ENCODE results near the gene NEK10. TPM values are rescaled to one million over a fixed set of nuclear protein-coding genes. Genes with fewer than 3 reads are reported as not detected.

Gene NEK10
- total RNA-seq, 2 experiments from 2014 or later = 0.19 to 0.57 TPM

DNA sequence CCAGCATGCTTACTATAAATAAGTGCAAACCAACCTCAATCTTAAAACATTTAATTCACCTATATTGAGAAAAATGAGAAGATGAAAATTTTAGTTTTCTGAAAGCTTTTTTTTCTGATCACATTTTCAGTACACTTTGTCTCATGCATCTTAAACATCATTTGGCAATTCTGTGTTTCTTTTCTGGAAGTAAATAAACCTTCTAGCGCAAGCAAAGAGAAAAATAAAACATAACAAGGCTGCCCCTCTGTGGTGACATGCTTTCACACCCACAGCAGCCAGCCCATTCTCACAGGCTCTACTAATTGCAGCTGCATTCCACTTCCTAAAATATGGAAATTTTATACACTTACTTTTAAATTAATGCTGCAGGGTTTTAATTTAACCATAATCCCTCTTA is 90.1 kb downstream of the NEK10 start:
- DNase-seq = no peak
- Mint-ChIP-seq H3K27ac (no peak overlapping the region), H3K36me3 (ENCODE audit: low read depth) (no peaks in the 10 kb centered on the region), H3K4me3 (no peak overlapping the region), H3K4me1 (no peaks in the 10 kb centered on the region), H3K9me3 (ENCODE audit: low read depth) (no peaks in the 10 kb centered on the region), H3K27me3 (no peaks in the 10 kb centered on the region)
- intact Hi-C loops (cut with DNase I, micrococcal nuclease) = loop anchor here in 1 of 2 experiments (1.0 kb wide), 1 partner anchor 145 kb away; no protein-coding TSS in a partner anchor
- ChIA-PET CTCF (interaction anchor here (0.9 kb wide), 1 partner anchor 145 kb away, joined by 3 read pairs; no protein-coding TSS in a partner anchor), POLR2A (no interaction called here)
- ATAC-seq = no peak

DNA sequence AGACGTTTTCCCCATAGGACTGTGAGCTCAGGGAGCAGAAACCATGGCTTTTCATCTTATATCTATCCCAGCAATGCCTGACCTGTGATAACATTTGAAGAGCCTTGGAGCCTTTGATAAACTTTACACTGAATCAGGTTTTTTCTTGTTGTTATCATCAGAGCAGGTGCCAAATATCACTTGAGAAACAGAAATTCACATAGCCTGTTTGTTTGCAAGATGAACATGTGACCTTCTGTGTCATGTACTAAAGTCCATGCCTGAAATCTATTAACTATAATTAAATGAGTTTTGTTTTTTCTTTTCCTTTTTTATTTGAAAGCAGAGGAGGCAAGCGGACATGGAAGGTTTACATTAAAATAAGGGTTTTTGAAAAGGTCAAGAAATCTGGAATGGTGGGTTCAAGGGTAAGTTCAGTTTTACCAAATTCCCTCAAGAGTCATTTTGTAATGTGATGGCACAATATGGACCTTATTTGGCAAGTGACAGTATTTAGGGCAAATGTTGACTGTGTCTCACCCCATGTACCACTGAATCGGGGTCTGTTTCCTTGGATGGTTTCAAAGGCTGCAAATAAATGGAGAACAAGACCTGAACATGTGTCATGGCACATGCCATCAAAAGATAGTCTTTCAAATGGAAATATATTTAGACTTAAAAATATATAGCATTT is 90.7 kb downstream of the NEK10 start:
- Mint-ChIP-seq H3K27me3 (no peaks in the 10 kb centered on the region), H3K36me3 (ENCODE audit: low read depth) (no peaks in the 10 kb centered on the region), H3K9me3 (ENCODE audit: low read depth) (no peaks in the 10 kb centered on the region), H3K27ac (no peak overlapping the region), H3K4me3 (no peak overlapping the region), H3K4me1 (no peaks in the 10 kb centered on the region)
- intact Hi-C loops (cut with DNase I, micrococcal nuclease) = loop anchor here in 1 of 2 experiments (1.0 kb wide), 1 partner anchor 144 kb away; no protein-coding TSS in a partner anchor
- POLR2A ChIA-PET = no interaction called here
- DNase-seq = no peak
- no peak for ATAC-seq
- CTCF ChIA-PET = interaction anchor here (0.6 kb wide), 1 partner anchor 28 kb away, joined by 3 read pairs; no protein-coding TSS in a partner anchor

DNA sequence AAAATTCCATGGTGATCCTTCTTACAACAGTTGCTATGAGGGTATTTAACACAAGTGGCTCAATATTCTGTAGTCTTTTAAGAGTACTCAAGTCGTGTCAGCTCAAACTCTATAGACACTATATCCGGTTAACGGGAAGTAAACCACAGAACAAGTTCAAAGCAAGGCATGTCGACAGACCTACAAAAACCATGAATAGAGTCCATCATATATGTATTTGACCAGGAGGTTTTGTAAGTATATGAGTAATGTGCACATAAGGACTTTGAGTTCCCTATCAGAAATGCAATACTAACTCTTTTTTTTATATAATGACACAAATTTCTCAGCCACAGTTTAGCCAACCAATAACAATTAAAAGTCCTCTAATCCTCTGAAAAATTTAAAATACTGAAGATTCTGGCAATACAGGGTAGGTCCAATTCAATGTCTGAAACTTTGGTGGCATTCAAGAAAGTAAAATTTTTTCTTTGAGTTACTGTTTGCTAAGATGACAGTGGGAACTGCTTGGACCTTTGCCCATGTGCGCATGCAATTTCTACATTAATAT is 93.7 kb downstream of the NEK10 start:
- ATAC-seq (no peak), DNase-seq (no peak)
- POLR2A ChIA-PET = no interaction called here
- Mint-ChIP-seq H3K4me1 (no peaks in the 10 kb centered on the region), H3K36me3 (ENCODE audit: low read depth) (no peaks in the 10 kb centered on the region), H3K27me3 (peaks cover 1% of the 10 kb centered on the region), H3K9me3 (ENCODE audit: low read depth) (no peaks in the 10 kb centered on the region), H3K4me3 (no peak overlapping the region), H3K27ac (no peak overlapping the region)
- CTCF ChIA-PET = no interaction called here
- intact Hi-C loops (cut with DNase I, micrococcal nuclease) = no loop called here

DNA sequence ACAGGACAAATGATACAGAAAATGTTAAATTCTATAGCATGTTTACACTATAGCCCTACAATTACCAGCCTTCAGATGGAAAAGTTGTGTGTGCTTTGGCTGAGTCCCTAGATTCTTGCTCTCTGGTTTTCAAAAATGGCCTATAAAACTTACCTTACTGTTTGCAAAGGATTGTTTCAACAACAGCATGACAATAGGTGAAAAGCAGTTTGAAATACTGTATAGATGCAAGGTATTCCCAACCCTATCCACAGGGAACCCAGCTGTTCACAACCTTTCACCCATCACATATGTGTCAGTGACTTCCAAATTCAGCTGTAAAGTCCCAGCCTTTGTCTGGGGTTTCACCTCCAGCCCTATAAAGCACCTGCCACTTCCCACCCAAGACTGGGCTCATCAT is 97.3 kb downstream of the NEK10 start:
- no peak for ATAC-seq
- CTCF ChIA-PET = no interaction called here
- Mint-ChIP-seq H3K27me3 (peaks cover 2% of the 10 kb centered on the region), H3K36me3 (ENCODE audit: low read depth) (no peaks in the 10 kb centered on the region), H3K9me3 (ENCODE audit: low read depth) (no peaks in the 10 kb centered on the region), H3K4me1 (no peaks in the 10 kb centered on the region), H3K27ac (no peak overlapping the region), H3K4me3 (no peak overlapping the region)
- no peak for DNase-seq
- POLR2A ChIA-PET = no interaction called here
- intact Hi-C loops (cut with DNase I, micrococcal nuclease) = no loop called here

DNA sequence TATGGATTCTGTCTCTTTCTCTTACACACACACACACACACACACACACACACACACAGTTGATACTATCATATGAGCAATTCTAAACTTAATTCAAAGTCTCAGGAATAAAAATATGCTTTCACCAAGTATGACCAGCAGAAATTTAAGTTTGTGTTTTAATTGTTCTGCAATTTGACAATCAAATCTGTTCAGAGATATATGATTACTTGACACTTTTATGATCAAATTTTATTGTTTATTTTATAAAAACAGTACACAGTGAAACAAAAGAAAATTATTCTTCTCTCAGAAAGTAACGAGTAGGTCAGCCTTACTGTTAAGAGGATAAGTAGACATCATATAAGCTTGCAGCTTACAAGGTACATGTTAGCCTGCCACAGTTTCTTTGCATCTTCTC is 114.3 kb downstream of the NEK10 start:
- peaks cover 13% of the 10 kb centered on the region for H3K27me3 Mint-ChIP-seq
- peaks cover 2% of the 10 kb centered on the region for H3K9me3 Mint-ChIP-seq (ENCODE audit: low read depth)
- H3K4me3 Mint-ChIP-seq = no peak overlapping the region
- POLR2A ChIA-PET = no interaction called here
- H3K27ac Mint-ChIP-seq = no peak overlapping the region
- H3K36me3 Mint-ChIP-seq (ENCODE audit: low read depth) = no peaks in the 10 kb centered on the region
- intact Hi-C loops (cut with DNase I, micrococcal nuclease) = loop anchor here in 1 of 2 experiments (1.0 kb wide), 1 partner anchor 121 kb away; no protein-coding TSS in a partner anchor
- CTCF ChIA-PET = interaction anchor here (2.6 kb wide), 1 partner anchor 121 kb away, joined by 23 read pairs; no protein-coding TSS in a partner anchor
- ATAC-seq (no peak), DNase-seq (no peak)
- no peaks in the 10 kb centered on the region for H3K4me1 Mint-ChIP-seq

DNA sequence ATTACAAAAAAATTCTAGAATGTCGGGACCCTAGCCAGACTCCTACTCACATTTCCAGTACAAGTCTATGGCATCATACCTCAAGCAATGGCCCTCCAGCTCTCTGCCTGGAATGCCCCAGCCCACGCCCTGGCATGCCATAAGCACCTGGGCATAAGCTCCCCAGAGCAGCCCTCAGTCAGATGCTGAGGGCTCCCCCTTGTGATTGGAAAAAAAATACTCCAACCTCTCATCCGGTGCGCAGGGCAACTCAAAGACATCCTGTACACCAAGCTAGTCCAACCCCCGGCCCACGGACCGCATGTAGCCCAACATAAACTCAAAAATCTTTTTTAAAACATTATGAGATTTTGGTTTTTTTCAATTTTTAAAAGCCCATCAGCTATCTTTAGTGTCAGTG is 115.4 kb downstream of the NEK10 start:
- intact Hi-C loops (cut with DNase I, micrococcal nuclease) = loop anchor here (1.0 to 2.0 kb wide), 2 partner anchors 119 to 120 kb away; no protein-coding TSS in a partner anchor
- Mint-ChIP-seq H3K4me1 (no peaks in the 10 kb centered on the region), H3K27me3 (peaks cover 13% of the 10 kb centered on the region), H3K27ac (no peak overlapping the region), H3K4me3 (no peak overlapping the region), H3K9me3 (ENCODE audit: low read depth) (peaks cover 2% of the 10 kb centered on the region), H3K36me3 (ENCODE audit: low read depth) (no peaks in the 10 kb centered on the region)
- CTCF ChIA-PET = interaction anchor here (0.7 to 2.6 kb wide), 4 partner anchors 61 to 137 kb away, joined by 3 to 23 read pairs (median 4); no protein-coding TSS in a partner anchor
- peak; percentile 68 for ATAC-seq
- DNase-seq = peak; percentile 46
- POLR2A ChIA-PET = no interaction called here

DNA sequence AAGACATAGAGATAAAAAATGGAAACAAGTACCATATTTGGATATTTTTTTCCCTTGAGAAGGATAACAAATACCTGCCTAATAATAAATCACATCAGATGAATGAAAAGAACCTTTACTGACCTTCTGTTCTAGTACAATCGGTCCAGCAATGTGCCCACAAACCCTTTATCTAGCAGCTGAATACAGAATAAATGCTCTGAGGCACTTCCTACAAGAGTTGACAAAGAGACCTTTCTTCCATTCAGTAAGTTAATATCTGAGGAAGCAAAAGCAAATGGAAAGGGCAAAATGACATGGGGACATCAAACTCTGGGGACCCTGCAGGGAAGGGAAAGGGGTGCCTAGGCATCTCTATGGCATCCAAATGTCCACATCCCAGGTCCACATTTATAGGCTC is 115.8 kb downstream of the NEK10 start:
- Mint-ChIP-seq H3K36me3 (ENCODE audit: low read depth) (no peaks in the 10 kb centered on the region), H3K27ac (no peak overlapping the region), H3K4me3 (no peak overlapping the region), H3K4me1 (no peaks in the 10 kb centered on the region), H3K9me3 (ENCODE audit: low read depth) (peaks cover 2% of the 10 kb centered on the region), H3K27me3 (peaks cover 13% of the 10 kb centered on the region)
- ChIA-PET CTCF (interaction anchor here (0.7 to 2.6 kb wide), 4 partner anchors 61 to 137 kb away, joined by 3 to 23 read pairs (median 4); no protein-coding TSS in a partner anchor), POLR2A (no interaction called here)
- DNase-seq (no peak), ATAC-seq (no peak)
- intact Hi-C loops (cut with DNase I, micrococcal nuclease) = loop anchor here in 1 of 2 experiments (2.0 kb wide), 1 partner anchor 119 kb away; no protein-coding TSS in a partner anchor

DNA sequence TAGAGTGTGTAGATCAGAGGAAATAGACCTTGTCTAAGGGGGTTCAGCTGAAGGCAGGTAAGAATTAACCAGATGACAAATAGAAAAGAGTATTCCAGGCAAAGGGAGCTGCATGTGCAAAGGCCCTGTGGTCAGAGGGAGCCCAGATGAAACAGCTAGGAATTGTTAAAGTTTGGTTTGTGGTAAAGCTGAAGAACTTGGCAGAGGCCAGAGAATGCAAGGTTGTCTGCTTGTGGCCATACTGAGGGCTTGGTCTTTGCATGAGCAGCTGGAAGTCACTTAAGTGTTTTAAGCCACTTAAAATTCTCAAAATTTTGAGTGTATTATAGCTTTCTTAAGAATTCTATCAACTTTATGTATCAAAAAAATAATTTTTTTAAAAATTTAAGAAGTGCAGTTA is 116.5 kb downstream of the NEK10 start:
- intact Hi-C loops (cut with DNase I, micrococcal nuclease) = loop anchor here in 1 of 2 experiments (2.0 kb wide), 1 partner anchor 118 kb away; no protein-coding TSS in a partner anchor

DNA sequence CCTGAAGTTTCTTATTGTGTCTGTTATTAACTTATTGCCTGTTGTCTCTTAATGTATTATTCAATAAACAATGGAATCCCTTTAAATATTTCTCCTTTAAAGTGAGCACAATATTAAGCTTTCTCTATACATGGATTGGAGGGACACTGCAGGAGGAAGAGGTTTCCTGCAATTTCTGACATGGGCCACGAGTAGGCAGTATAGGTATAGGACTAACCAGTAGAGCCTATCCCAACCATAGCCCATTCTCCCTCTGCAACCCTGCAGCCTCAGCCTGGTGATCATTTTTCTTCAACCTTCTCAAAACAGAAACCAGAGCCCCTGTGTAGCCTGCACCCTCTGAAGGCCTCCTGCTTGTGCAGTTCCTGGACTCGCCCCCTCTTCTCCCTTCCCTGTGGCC is 124.8 kb downstream of the NEK10 start:
- ChIA-PET POLR2A (no interaction called here), CTCF (no interaction called here)
- H3K27ac Mint-ChIP-seq = no peak overlapping the region
- no peaks in the 10 kb centered on the region for H3K36me3 Mint-ChIP-seq (ENCODE audit: low read depth)
- H3K4me1 Mint-ChIP-seq = no peaks in the 10 kb centered on the region
- peaks cover under 1% of the 10 kb centered on the region for H3K9me3 Mint-ChIP-seq (ENCODE audit: low read depth)
- no peaks in the 10 kb centered on the region for H3K27me3 Mint-ChIP-seq
- no peak overlapping the region for H3K4me3 Mint-ChIP-seq
- DNase-seq (no peak), ATAC-seq (no peak)
- intact Hi-C loops (cut with DNase I, micrococcal nuclease) = no loop called here

More for the DNA sequence above, 116.5 kb downstream of the NEK10 start:
- DNase-seq (no peak), ATAC-seq (no peak)
- peaks cover 13% of the 10 kb centered on the region for H3K27me3 Mint-ChIP-seq
- no peak overlapping the region for H3K27ac Mint-ChIP-seq
- no peaks in the 10 kb centered on the region for H3K4me1 Mint-ChIP-seq
- H3K4me3 Mint-ChIP-seq = no peak overlapping the region
- H3K9me3 Mint-ChIP-seq (ENCODE audit: low read depth) = peaks cover 2% of the 10 kb centered on the region
- no peaks in the 10 kb centered on the region for H3K36me3 Mint-ChIP-seq (ENCODE audit: low read depth)
- POLR2A ChIA-PET = no interaction called here
- CTCF ChIA-PET = interaction anchor here (1.1 to 2.6 kb wide), 2 partner anchors 16 to 119 kb away, joined by 3 to 23 read pairs; no protein-coding TSS in a partner anchor

DNA sequence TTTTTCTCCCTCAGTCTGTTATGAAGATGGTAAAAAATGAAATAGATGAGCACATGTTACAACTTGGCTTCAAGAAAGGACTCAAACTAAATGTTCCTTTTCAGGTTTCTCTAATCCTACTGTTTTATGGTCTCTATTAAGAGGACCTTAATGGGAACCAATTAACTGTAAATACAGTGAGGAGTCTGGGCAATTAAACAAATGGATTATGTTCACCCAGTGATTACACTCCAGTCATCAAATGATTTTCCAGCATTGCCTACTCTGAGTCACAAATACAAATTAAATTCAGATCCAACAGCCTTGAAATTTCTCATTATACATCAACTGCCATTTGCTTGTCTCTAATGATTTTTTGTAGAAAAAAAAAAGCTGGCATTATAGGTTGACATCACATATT is 129.2 kb downstream of the NEK10 start:
- no peaks in the 10 kb centered on the region for H3K27me3 Mint-ChIP-seq
- no peak overlapping the region for H3K4me3 Mint-ChIP-seq
- no peaks in the 10 kb centered on the region for H3K36me3 Mint-ChIP-seq (ENCODE audit: low read depth)
- H3K27ac Mint-ChIP-seq = no peak overlapping the region
- no peaks in the 10 kb centered on the region for H3K4me1 Mint-ChIP-seq
- DNase-seq = no peak
- intact Hi-C loops (cut with DNase I, micrococcal nuclease) = no loop called here
- no peak for ATAC-seq
- peaks cover 22% of the 10 kb centered on the region for H3K9me3 Mint-ChIP-seq (ENCODE audit: low read depth)
- ChIA-PET POLR2A (no interaction called here), CTCF (no interaction called here)

DNA sequence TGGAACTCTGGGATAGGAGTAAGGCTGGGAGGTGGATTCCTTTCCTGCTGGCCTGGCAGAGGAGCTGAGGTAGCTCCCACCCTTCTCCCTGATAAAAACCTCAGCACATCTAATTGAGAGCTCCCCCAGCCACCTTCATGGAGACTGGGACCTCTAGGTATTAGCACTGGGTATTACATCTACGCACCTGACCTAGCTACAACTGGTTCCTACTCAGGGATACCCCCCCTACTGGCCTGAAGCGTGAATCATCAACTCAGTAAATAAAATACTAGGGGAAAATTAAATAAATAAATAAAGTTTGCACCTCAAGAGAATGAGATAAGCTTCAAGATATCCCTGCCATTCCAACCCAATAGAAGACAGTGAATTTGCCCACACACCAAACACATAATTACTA is 140.4 kb downstream of the NEK10 start:
- no peaks in the 10 kb centered on the region for H3K36me3 Mint-ChIP-seq (ENCODE audit: low read depth)
- intact Hi-C loops (cut with DNase I, micrococcal nuclease) = no loop called here
- no peak overlapping the region for H3K27ac Mint-ChIP-seq
- H3K9me3 Mint-ChIP-seq (ENCODE audit: low read depth) = peaks cover 17% of the 10 kb centered on the region
- no peak for DNase-seq
- H3K4me1 Mint-ChIP-seq = peaks cover 7% of the 10 kb centered on the region
- no peak overlapping the region for H3K4me3 Mint-ChIP-seq
- H3K27me3 Mint-ChIP-seq = no peaks in the 10 kb centered on the region
- POLR2A ChIA-PET = no interaction called here
- ATAC-seq = no peak
- CTCF ChIA-PET = no interaction called here

DNA sequence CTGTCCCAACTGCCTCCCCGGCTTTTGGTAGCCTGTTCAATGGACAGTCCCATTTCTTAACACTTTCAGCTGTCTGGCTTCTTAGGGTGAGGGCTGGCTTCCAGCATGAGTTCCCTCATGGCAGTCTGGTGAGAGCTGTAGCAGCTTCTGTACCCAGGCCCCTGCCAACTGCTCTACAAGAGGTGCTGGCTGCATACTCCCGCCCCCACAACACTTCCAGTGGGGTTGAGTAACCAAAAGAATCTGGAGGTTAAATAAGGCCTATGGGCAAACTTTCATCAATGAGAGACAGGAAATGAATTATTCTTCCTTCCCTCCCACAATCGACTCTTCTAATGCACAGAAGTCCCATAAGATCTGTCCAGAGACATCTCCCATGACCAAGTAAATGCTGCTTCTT is 145.0 kb downstream of the NEK10 start:
- ChIA-PET POLR2A (no interaction called here), CTCF (interaction anchor here (1.0 kb wide), 1 partner anchor 10 kb away, joined by 4 read pairs; no protein-coding TSS in a partner anchor)
- intact Hi-C loops (cut with DNase I, micrococcal nuclease) = no loop called here
- Mint-ChIP-seq H3K9me3 (ENCODE audit: low read depth) (no peaks in the 10 kb centered on the region), H3K4me3 (no peak overlapping the region), H3K4me1 (peaks cover 15% of the 10 kb centered on the region), H3K36me3 (ENCODE audit: low read depth) (no peaks in the 10 kb centered on the region), H3K27me3 (no peaks in the 10 kb centered on the region), H3K27ac (no peak overlapping the region)
- DNase-seq (peak; percentile 5), ATAC-seq (no peak)
